GM10248 (cell line): ENCODE measurements around the gene SYNGR4.

Experiments used
- CTCF ChIA-PET: fragments of 300-600 bp; sonication (Branson Sonifier 250); formaldehyde crosslinking; extraction: SDS; loops from one replicate; lab custom pipeline; 2021; ENCODE audit warnings: antibody characterized with exemption; lab: Yijun Ruan, JAX
- POLR2A ChIA-PET: fragments of 350-650 bp; sonication (Branson Sonifier 250); formaldehyde crosslinking; extraction: SDS; loops from one replicate; lab custom pipeline; 2020; ENCODE audit warnings: antibody characterized with exemption; lab: Yijun Ruan, JAX
- DNase-seq: peaks from one replicate; pipeline ENCODE4 v3.0.0; 2012; ENCODE audit errors: extremely low spot score
- CTCF ChIP-seq: IDR thresholded peaks from 2 replicates; pipeline ENCODE4 v1.5.1; 2012; ENCODE audit warnings: mild to moderate bottlenecking, low read depth; ENCODE audit errors: extremely low read depth, missing control alignments, control extremely low read depth

The SYNGR4 gene

GRCh38 chr19:48332662-48333466, 31.3 kb upstream of the SYNGR4 start:
- POLR2A ChIA-PET: interaction anchor here (1.2 kb wide), 1 partner anchor 11 kb away, joined by 9 read pairs; a partner anchor contains a TSS
- CTCF ChIA-PET: interaction anchor here (0.8 to 10.7 kb wide), 13 partner anchors 8 to 274 kb away, joined by 3 to 248 read pairs (median 7); partner anchors contain the start of genes CARD8, EMP3, SPACA4 and SYNGR4
- no peak for TF ChIP-seq CTCF
- peak; percentile 95 for DNase-seq

GRCh38 chr19:48333467-48334384, 30.4 kb upstream of the SYNGR4 start:
- POLR2A ChIA-PET: interaction anchor here (0.5 to 1.3 kb wide), 7 partner anchors 12 to 634 kb away, joined by 3 to 10 read pairs (median 7); partner anchors contain the start of genes RPL18, SPHK2, SYNGR4 and TMEM143
- TF ChIP-seq CTCF: peak; percentile 96
- CTCF ChIA-PET: interaction anchor here (0.8 to 10.7 kb wide), 25 partner anchors 8 to 275 kb away, joined by 3 to 248 read pairs (median 6); partner anchors contain the start of genes CARD8, EMP3, SPACA4 and SYNGR4
- DNase-seq: peak; percentile 94

- ChIA-PET CTCF (interaction anchor here (1.3 to 10.7 kb wide), 3 partner anchors 8 to 20 kb away, joined by 3 to 248 read pairs (median 5); partner anchors contain the start of gene EMP3), POLR2A (no interaction called here)
- no peak for TF ChIP-seq CTCF
- DNase-seq: no peak
These were observed 25.9 kb upstream of the SYNGR4 start for GRCh38 chr19:48338253-48338755.

- CTCF ChIA-PET: interaction anchor here (1.2 to 3.2 kb wide), 6 partner anchors 12 to 246 kb away, joined by 3 to 9 read pairs (median 6); partner anchors contain the start of genes SYNGR4 and TMEM143
- no peak for DNase-seq
- TF ChIP-seq CTCF: no peak
- POLR2A ChIA-PET: interaction anchor here (0.6 kb wide), 1 partner anchor 242 kb away, joined by 10 read pairs; no protein-coding TSS in a partner anchor
These were observed 25.2 kb upstream of the SYNGR4 start for GRCh38 chr19:48338802-48339503.

GRCh38 chr19:48340995-48341394, 23.2 kb upstream of the SYNGR4 start:
- no peak for DNase-seq

More at GRCh38 chr19:48340995-48341394, 23.2 kb upstream of the SYNGR4 start:
- CTCF ChIA-PET: interaction anchor here (0.7 to 3.2 kb wide), 8 partner anchors 8 to 247 kb away, joined by 3 to 9 read pairs (median 4); no protein-coding TSS in a partner anchor
- POLR2A ChIA-PET: no interaction called here
- no peak for TF ChIP-seq CTCF
